ENCODE measurements around the gene LCNL1. TPM values are rescaled to one million over a fixed set of nuclear protein-coding genes. Genes with fewer than 3 reads are reported as not detected.
A peak's percentile ranks its signal among the peaks of the same experiment; 100 is the strongest.

LCNL1 gene
- total RNA-seq, 1 donor from 2014 or later, result not detected

DNA sequence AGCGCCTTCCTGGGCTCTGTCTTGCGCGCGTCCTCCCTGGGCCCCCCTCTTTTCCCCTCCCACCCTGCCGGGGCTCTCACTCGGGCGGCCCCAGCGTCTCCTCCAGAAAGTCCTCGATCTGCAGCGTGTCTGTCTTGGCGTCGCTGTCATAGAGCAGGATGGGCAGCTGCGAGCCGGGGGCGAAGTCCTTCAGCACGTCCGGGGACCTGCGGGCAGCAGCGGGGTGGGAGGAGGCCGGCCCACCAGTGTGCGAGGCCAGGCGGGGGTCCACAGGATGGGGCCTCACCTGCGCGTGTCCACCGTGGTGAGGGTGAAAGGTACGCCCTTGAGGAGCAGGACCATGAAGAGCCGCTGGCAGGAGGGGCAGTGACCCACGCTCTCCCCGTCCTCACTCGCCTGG, 12.6 kb downstream of the LCNL1 start:
- no peak overlapping the region for H3K4me3 ChIP-seq (ENCODE audit: low read depth, low read length)
- DNase-seq (ENCODE audit: low read depth), result no peak
- TF ChIP-seq, protein P1, sequence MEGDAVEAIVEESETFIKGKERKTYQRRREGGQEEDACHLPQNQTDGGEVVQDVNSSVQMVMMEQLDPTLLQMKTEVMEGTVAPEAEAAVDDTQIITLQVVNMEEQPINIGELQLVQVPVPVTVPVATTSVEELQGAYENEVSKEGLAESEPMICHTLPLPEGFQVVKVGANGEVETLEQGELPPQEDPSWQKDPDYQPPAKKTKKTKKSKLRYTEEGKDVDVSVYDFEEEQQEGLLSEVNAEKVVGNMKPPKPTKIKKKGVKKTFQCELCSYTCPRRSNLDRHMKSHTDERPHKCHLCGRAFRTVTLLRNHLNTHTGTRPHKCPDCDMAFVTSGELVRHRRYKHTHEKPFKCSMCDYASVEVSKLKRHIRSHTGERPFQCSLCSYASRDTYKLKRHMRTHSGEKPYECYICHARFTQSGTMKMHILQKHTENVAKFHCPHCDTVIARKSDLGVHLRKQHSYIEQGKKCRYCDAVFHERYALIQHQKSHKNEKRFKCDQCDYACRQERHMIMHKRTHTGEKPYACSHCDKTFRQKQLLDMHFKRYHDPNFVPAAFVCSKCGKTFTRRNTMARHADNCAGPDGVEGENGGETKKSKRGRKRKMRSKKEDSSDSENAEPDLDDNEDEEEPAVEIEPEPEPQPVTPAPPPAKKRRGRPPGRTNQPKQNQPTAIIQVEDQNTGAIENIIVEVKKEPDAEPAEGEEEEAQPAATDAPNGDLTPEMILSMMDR (conservative IDR thresholded peaks at IDR 0.05; ENCODE audit: low read depth, low read length), result no peak

DNA sequence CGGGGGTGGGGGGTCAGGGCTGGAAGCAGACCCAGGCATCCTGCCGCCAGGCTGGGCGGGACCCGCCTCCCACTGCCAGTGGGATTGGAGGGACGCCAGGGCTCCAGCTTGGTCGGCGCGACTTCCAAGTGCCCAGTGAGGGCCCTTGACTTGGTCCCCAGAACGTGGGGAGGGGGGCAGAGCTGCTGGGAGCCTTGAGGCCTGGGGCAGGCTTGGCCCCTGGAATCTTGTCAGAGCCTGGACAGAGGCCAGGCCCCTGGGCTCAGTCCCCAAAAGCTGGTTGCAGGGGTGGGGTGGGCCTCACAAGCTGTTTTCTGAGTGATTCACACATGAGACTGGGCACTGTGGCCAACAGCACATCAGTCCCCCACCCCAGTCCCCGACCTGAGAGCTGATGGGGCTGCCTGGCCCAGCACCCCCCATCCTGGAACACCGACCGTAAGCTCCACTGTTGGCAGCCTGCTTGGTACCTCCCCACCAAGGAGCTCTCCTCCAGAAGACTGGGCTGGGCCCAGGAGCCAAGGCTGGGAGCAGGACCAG, 13.0 kb downstream of the LCNL1 start:
- DNase-seq (ENCODE audit: low read depth), result no peak
- TF ChIP-seq, protein P1 (conservative IDR thresholded peaks at IDR 0.05; ENCODE audit: low read depth, low read length), result no peak
- H3K4me3 ChIP-seq (ENCODE audit: low read depth, low read length), result no peak overlapping the region

GRCh38 chr9:136996361-136997292, 13.8 kb downstream of the LCNL1 start, which contains the start of gene CLIC3:
CLIC3 (minus strand) TSS chr9:136996568; CDS start chr9:136996543, 25 bp downstream.
- TF ChIP-seq, protein P1 (conservative IDR thresholded peaks at IDR 0.05; ENCODE audit: low read depth, low read length), result no peak
- no peak for DNase-seq (ENCODE audit: low read depth)
- H3K4me3 ChIP-seq (ENCODE audit: low read depth, low read length), result peak within 1 kb of the TSS; percentile 36

GRCh38 chr9:136997371-136997770, 14.6 kb downstream of the LCNL1 start:
- TF ChIP-seq, protein P1 (conservative IDR thresholded peaks at IDR 0.05; ENCODE audit: low read depth, low read length), result no peak
- no peak overlapping the region for H3K4me3 ChIP-seq (ENCODE audit: low read depth, low read length)
- DNase-seq (ENCODE audit: low read depth), result no peak

GRCh38 chr9:136997830-136998234, 15.0 kb downstream of the LCNL1 start:
- DNase-seq (ENCODE audit: low read depth), result no peak
- H3K4me3 ChIP-seq (ENCODE audit: low read depth, low read length), result no peak overlapping the region
- TF ChIP-seq, protein P1 (conservative IDR thresholded peaks at IDR 0.05; ENCODE audit: low read depth, low read length), result peak; percentile 14

GRCh38 chr9:137000177-137000930, 17.6 kb downstream of the LCNL1 start:
- no peak for DNase-seq (ENCODE audit: low read depth)
- TF ChIP-seq, protein P1 (conservative IDR thresholded peaks at IDR 0.05; ENCODE audit: low read depth, low read length), result no peak
- H3K4me3 ChIP-seq (ENCODE audit: low read depth, low read length), result no peak overlapping the region

Measured in epithelial cell of proximal tubule (primary cell).